HTR-8/SVneo (cell line): ENCODE results near the gene KCNK4.
"Not testable (repeated sequence)": the region's sequence is repeated elsewhere in the genome, so short reads cannot be mapped to it uniquely, and the experiment has no call there.

Experiments used
- DNase-seq: peaks from one replicate; pipeline ENCODE4 v3.0.0; 2011; ENCODE audit warnings: low spot score, mixed read lengths; ENCODE audit not compliant: insufficient read length
- FAIRE-seq: peaks from 2 replicates; lab custom pipeline; 2011; peaks lifted over from hg19 to GRCh38; lab: Jason Lieb, UNC

Gene KCNK4

DNA sequence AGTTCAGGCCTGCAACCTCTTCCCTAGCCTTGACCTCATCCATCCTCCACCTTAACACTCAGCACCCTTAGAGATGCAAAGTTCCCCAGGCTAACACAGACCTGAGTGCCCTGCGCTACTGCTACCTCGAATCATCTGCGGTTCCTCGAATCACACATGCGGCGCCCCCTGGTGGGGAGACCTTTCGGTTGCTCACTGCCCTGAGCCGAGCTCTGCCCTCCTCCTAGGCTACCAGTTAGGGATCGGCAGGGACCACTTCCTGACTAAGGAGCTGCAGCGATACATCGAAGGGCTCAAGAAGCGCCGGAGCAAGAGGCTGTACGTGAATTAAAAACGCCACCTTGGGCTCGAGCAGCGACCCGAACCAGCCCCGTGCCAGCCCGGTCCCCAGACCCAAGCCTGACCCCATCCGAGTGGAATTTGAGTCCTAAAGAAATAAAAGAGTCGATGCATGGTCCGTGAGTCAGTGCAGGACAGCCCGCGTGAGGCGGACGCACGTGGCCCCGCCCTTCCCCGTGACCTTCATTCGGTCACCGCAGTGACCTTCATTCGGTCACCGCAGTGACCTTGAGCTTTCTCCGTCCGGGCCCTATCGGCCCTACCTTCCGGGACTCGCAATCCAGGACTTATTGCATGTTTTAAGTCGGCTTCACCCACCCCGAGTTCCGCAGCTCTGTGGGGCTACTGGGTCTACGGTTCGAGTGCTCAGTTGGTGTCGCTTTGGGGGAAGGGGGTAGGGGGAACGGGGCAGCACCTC is 13.4 kb downstream of the KCNK4 start:
- FAIRE-seq (no peak), DNase-seq (peak; percentile 91)

DNA sequence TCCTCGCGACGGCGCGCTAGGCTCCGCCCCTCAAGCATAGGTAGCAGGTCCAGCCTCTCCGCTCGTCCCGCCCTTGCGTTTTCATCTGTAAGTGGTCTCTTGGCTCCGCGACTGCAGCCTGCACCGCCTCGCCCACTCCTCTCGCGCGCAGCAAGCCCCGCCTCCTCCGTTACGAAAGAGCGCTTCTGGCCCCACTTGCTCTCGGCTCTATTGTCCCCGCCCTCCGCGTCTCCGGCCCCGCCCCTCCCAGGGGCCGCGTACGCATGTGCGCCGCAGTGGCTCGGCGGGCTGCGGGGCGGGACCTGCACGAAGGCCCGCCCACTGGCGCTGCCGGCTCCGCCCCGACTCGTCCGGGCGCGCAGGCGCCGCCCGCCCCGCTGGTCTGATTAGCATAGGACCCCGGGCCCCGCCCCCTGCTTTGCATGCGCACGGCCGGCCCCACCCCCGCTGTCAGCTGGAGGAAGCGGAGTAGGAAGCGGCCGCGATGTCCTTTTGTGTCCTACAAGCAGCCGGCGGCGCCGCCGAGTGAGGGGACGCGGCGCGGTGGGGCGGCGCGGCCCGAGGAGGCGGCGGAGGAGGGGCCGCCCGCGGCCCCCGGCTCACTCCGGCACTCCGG is 14.1 kb downstream of the KCNK4 start, which contains the start of gene ESRRA:
Gene ESRRA (plus strand): TSS at position 450 of the 616 bp plus-strand sequence. CDS start 1,656 bp downstream, outside the sequence.
- FAIRE-seq (peak; percentile 77), DNase-seq (peak; percentile 94)

DNA sequence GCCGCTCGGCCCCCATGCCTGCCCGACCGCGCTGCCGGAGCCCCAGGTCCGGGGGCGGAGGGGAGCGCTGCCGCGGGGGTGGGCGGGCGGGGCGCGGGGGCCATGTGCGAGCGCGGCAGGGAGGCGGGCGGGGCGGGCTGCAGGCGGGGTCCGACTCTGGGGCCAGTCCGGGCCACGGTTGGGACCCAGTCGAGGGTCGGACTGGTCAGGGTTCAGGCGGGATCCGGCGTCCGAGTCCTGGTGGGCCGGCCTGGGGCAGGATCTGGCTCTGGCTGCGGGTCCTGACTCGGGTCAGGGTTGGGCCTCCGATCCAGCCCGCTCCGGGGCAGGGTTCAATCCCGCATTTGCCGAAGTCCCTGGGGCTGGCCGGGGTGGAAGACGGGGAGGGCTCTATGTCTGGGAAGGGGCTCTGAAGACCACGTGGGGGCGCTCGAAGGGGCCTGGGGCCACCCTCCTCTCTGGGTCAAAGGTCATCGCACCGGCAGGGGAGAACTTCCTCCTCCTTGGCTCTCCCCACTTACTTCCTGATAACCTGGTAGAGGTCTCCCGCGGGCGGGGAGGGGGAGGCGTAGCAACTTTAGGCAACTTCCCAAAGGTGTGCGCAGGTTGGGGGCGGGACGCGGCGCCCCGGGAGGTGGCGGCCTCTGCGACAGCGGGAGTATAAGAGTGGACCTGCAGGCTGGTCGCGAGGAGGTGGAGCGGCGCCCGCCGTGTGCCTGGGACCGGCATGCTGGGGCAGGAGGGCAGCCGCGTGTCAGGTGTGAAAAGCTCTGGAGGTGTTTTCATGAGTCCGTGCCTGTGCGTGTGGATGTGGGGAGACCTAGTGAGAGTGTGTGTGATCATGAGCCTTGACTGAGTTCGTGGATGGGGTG is 14.8 kb downstream of the KCNK4 start:
- no peak for FAIRE-seq
- no peak for DNase-seq

DNA sequence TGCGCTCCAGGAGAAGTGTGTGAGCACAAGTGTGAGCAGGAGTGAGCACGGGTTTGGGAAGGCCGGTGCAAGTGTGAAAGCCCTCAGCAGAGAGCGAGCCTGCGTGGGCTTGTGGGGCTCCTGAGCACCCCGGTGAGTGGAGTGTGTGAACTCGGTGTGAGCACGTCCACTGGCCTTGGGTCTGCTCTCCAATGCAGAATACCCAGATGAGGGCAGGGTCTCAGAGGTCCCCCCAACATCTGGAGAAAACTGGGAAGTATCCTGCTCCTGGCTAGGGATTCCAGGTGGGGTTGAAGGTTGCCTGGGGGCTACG is 15.4 kb downstream of the KCNK4 start:
- no peak for FAIRE-seq

DNA sequence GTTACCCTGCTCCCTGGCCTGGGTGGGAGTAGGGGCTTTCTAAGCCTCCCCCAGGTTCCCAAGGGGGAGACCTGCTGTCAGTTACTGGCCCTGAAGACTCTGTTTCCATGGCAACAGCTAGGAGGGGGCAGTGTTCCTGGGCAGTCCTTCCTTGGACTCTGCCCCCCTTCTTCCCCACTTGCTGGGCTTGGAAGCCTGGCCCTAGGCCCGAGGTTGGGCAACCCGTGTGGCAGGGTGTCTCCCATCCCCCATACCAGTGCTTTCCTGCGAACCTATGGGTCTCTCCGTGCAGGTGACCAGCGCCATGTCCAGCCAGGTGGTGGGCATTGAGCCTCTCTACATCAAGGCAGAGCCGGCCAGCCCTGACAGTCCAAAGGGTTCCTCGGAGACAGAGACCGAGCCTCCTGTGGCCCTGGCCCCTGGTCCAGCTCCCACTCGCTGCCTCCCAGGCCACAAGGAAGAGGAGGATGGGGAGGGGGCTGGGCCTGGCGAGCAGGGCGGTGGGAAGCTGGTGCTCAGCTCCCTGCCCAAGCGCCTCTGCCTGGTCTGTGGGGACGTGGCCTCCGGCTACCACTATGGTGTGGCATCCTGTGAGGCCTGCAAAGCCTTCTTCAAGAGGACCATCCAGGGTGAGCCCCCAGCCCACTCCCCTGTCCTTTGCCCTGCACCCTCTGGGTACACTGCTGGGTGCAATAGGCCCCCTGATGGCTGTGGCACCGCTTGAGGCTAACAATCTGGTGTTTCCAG is 15.9 kb downstream of the KCNK4 start:
- FAIRE-seq (no peak), DNase-seq (no peak)

More for the DNA sequence above, 15.4 kb downstream of the KCNK4 start:
- no peak for DNase-seq

DNA sequence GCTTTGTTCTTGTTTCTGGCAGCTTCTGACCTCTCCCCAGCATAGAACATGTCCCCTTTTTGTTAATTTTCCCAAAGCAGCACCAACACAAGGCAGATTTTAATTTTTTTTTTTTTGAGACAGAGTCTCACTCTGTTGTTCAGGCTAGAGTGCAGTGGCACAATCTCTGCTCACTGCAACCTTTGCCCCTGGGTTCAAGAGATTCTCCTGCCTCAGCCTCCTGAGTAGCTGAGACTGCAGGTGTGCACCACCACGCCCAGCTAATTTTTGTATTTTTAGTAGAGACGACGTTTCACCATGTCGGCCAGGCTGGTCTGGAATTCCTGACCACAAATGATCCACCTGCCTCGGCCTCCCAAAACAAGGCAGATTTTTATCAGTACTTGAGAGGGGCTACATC is 16.7 kb downstream of the KCNK4 start:
- FAIRE-seq, DNase-seq: not testable (repeated sequence)

DNA sequence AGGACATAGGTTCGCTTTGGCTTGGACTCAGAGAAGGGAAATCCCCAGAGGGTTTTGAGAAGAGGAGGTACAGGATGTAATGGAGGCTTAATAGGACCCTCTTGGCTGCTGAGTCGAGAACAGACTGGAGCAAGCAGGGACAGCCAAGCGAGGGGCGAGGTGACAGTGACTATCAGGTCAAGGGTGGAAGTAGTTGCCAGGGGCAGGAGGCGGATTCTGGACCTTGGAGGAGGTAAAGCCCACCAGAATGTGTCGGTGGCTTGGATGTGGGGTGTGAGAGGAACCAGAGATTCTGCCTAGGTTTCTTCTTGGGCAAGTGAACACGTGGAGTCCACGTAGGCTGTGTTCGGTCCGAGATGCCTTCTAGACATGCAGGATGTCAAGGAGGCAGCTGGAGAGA is 21.8 kb downstream of the KCNK4 start:
- no peak for FAIRE-seq

DNA sequence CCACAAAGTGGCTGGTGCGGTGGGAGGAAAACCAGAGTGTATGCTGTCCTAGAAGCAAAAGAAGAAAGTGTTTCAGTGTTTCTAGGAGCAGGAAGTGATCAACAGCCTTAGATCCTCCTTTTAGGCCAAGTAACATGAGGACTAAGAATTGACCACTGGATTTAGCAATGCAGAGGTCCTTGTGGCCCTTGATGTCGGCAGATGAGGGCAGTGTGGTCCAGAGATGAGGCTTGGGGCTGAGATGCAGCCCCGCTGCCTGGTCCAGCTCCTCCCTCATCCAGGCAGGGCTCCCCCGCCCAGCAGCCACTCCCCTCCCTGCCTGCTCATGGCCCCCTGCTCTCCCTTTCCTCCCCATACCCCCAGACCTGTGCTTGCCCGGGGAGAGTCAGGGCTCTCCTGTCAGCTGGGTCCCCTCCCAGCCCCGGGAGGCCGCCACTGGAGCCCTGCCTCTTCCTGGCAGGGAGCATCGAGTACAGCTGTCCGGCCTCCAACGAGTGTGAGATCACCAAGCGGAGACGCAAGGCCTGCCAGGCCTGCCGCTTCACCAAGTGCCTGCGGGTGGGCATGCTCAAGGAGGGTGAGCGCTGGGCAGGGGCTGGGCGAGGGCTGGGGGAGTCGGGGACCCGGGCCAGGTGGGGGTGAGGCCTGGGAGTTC is 22.5 kb downstream of the KCNK4 start:
- FAIRE-seq: no peak

More for the DNA sequence above, 21.8 kb downstream of the KCNK4 start:
- DNase-seq: no peak

DNA sequence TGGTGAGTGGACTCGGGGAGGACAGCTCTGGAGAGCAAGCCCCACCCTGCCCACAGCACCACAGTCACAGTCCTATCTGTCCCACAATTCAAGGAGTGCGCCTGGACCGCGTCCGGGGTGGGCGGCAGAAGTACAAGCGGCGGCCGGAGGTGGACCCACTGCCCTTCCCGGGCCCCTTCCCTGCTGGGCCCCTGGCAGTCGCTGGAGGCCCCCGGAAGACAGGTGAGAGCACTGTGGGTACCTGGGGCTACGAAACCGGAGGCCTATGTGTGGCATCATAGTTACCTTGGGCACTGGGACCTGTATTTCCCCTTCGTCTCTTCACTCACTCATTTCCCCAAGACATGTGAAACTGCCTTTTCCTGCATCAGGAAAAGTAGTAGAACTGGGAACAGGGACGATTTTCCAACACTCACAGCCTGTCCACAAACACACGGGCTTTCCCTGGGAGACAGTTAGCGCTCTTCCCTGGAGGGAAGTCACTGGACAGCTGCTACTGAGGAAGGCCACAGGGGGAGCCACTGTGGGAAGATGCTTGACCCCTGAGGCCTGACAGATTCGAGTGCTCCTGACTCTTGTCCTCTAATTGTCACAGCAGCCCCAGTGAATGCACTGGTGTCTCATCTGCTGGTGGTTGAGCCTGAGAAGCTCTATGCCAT is 23.2 kb downstream of the KCNK4 start:
- FAIRE-seq: no peak
- DNase-seq: no peak

More for the DNA sequence above, 22.5 kb downstream of the KCNK4 start:
- DNase-seq: no peak

DNA sequence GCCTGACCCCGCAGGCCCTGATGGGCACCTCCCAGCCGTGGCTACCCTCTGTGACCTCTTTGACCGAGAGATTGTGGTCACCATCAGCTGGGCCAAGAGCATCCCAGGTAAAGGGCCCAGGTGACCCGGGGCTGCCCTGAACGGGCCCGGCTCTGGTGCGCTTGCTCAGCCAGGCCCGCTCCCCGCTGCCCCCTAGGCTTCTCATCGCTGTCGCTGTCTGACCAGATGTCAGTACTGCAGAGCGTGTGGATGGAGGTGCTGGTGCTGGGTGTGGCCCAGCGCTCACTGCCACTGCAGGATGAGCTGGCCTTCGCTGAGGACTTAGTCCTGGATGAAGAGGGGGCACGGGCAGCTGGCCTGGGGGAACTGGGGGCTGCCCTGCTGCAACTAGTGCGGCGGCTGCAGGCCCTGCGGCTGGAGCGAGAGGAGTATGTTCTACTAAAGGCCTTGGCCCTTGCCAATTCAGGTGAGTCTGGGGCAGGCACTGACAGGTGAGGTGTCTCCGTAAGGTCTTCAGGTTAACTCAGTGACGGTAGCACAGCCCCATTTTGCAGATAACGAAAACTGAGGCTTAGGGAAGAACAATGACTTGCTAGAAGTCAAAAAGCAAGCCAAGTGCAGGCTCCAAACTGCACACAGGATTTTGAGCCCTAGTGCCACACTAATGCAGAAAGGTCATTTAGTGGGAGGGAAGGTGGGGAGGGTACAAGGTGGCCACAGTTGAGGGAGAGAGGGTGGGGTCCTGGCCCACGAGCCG is 23.9 kb downstream of the KCNK4 start:
- FAIRE-seq (no peak), DNase-seq (no peak)

DNA sequence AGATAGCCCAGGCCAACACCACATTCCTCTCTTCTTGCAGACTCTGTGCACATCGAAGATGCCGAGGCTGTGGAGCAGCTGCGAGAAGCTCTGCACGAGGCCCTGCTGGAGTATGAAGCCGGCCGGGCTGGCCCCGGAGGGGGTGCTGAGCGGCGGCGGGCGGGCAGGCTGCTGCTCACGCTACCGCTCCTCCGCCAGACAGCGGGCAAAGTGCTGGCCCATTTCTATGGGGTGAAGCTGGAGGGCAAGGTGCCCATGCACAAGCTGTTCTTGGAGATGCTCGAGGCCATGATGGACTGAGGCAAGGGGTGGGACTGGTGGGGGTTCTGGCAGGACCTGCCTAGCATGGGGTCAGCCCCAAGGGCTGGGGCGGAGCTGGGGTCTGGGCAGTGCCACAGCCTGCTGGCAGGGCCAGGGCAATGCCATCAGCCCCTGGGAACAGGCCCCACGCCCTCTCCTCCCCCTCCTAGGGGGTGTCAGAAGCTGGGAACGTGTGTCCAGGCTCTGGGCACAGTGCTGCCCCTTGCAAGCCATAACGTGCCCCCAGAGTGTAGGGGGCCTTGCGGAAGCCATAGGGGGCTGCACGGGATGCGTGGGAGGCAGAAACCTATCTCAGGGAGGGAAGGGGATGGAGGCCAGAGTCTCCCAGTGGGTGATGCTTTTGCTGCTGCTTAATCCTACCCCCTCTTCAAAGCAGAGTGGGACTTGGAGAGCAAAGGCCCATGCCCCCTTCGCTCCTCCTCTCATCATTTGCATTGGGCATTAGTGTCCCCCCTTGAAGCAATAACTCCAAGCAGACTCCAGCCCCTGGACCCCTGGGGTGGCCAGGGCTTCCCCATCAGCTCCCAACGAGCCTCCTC is 24.8 kb downstream of the KCNK4 start:
- not testable (repeated sequence) for FAIRE-seq, DNase-seq

DNA sequence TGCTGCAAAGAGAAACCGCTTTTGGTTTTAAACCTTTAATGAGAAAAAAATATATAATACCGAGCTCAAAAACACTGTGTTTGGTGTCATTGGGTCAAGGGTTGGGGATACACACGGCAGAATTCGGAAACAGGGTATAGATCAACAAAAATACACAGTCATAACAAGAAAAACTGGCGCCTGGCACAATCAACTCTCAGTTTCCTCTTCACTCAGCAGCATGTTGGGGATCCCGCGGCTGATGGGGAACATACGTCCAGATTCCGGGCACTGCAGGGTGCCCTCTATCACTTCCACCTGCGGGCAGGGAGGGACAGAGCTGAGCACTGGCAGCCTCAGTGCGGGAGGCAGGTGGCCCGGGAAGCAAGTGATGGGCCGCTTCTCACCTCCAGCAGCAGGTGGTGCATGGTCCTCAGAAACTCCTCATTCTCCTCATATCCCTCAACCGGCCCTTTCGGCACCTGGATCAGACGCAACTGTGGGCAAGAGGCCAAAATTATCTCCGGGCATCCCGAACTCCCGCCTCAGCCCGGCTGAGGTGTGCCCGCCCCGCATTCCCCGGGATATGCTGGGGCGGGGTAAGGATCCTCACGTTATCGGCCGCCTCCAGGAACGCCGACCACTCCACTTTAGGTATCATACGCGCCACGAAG is 25.7 kb downstream of the KCNK4 start:
- no peak for DNase-seq
- FAIRE-seq: no peak

DNA sequence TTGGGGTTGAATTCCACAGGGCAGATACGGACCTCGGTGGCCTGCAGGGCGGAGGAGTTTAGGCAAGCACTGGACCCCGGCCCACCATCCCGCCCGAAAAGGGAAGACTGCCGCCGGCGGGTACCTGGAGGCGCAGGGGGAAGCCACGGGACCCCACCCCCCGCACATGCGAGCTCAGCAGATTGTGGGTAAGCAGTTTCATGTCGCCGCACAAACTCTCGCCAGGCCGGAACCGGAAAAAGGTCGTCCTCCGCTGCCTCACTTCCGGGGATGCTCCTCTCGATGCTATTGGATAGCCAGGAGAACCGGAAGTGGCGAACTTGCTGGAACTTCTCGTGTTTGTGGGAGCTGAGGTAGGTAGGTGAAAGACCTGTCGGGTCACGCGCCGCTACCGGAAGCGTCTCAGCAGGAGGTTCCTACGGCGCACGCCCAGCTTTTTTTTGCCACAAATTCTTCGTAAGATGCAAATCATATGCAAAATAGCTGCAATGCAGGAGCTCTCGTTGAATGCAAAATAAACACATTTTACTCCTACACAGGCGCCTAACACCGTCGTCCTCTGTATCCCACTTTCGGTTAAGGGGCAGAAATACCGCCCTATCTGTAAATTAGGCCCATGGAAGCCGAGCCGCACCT is 26.3 kb downstream of the KCNK4 start, which contains the start of gene TRMT112:
Gene TRMT112 (minus strand): TSS at position 235 of the 636 bp plus-strand sequence. CDS start 33 bp downstream, at position 202.
- FAIRE-seq (peak; percentile 72), DNase-seq (peak; percentile 94)

DNA sequence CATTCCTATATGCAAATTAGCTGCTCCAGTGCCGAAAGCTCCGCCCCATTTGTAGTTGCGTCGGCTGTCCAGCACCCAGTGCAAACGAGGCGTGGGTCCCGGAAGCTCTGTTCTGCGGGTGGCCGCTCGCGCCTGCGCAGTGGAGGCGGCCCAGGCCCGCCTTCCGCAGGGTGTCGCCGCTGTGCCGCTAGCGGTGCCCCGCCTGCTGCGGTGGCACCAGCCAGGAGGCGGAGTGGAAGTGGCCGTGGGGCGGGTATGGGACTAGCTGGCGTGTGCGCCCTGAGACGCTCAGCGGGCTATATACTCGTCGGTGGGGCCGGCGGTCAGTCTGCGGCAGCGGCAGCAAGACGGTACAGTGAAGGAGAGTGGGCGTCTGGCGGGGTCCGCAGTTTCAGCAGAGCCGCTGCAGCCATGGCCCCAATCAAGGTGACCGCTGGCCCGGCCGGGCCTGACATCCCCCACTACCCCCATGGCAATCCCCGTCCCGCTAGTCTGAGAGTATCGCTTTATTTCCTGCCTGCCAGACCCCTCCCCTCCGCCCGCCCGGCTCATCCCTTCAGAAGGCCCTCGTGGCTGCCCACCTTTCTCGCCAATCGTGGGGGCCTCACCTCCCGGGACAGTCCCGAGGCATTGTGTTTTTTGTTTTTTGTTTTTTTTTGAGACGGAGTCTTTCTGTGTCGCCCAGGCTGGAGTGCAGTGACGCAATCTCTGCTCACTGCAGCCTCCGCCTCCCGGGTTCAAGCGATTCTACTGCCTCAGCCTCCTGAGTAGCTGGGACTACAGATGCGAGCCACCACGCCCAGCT is 27.1 kb downstream of the KCNK4 start, which contains the start of gene PRDX5:
Gene PRDX5 (plus strand): TSS at position 161 of the 805 bp plus-strand sequence. CDS start 95 bp downstream, at position 256.
- DNase-seq (peak; percentile 93), FAIRE-seq (peak; percentile 96)
